Measurements from ENCODE around the gene SARS1. TPM values are rescaled to one million over a fixed set of nuclear protein-coding genes. Genes with fewer than 3 reads are reported as not detected.

The SARS1 gene
- polyA plus RNA-seq, 1 of the 3 experiments (the other 2 are of a cell fraction): 98.3 TPM

DNA sequence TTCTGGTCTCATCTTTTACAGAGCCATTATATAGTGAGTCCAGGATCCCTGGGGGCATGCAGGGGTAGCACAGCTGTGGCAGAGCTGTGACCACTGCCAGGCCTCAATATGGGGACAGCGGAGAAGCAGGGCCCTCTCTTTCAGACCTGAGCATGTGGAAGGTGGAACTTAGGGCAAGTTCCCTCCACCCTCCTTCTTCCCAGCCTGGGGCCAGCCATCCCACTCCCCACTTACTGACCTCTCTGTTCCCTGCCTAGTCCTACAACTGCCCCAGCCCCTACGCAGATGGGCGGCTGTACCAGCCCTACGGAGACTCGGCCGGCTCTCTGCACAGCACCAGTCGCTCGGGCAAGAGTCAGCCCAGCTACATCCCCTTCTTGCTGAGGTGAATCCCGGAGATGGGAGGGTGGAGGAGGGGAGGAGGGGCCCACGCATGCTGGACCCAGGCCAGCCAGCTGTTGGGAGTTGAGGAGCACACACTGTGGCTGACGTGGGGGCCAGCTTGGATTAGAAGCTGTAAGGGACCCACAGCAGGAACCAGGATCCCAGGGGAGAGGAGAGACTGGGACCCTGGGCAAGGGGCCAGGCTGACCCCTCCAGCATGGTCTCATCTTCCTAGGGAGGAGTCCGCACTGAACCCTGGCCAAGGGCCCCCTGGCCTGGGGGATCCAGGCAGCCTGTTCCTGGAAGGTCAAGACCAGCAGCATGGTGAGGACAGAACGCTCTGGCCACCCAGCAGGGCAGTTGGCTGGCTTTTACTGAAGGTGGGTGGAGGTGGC lies 58.5 kb downstream of the SARS1 start:
- H3K36me3 ChIP-seq (replicated peaks in 1 of 2; ENCODE audit: control insufficient read depth in 1 of 2, insufficient read depth in 2 of 2, low read length in 1 of 2): no peaks in the 10 kb centered on the region
- 94% methylated on average over 9 of the region's 13 CpGs for WGBS (ENCODE audit: low lambda C conversion rate)
- H3F3A ChIP-seq (replicated peaks; ENCODE audit: insufficient read depth): peaks cover 8% of the 10 kb centered on the region
- CTCF ChIA-PET: interaction anchor here (1.9 kb wide), 1 partner anchor 127 kb away, joined by 6 read pairs; no protein-coding TSS in a partner anchor
- H3K79me2 ChIP-seq (ENCODE audit: insufficient read depth): no peaks in the 10 kb centered on the region
- H4K20me1 ChIP-seq (ENCODE audit: insufficient read depth): no peaks in the 10 kb centered on the region
- H3K9me2 ChIP-seq: no peaks in the 10 kb centered on the region
- no peaks in the 10 kb centered on the region for H3K9me3 ChIP-seq
- H2AFZ ChIP-seq (ENCODE audit: low read depth): no peak overlapping the region
- DNase-seq: no peak
- H3K4me2 ChIP-seq: no peak overlapping the region
- no peak overlapping the region for H3K9ac ChIP-seq
- POLR2A ChIA-PET: no interaction called here
- H3K27me3 ChIP-seq (ENCODE audit: insufficient read depth): no peaks in the 10 kb centered on the region
- no peak overlapping the region for H3K4me3 ChIP-seq (ENCODE audit: low read depth in 2 of 2, low read length in 1 of 2)
- TF ChIP-seq, protein P1, sequence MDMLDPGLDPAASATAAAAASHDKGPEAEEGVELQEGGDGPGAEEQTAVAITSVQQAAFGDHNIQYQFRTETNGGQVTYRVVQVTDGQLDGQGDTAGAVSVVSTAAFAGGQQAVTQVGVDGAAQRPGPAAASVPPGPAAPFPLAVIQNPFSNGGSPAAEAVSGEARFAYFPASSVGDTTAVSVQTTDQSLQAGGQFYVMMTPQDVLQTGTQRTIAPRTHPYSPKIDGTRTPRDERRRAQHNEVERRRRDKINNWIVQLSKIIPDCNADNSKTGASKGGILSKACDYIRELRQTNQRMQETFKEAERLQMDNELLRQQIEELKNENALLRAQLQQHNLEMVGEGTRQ (IDR thresholded peaks at IDR 0.05; ENCODE audit: borderline replicate concordance, low read depth, low read length): no peak
- TF ChIP-seq FOXJ3 (CRISPR knock-in tag; IDR thresholded peaks at IDR 0.05) (no peak), RFX5 (IDR thresholded peaks at IDR 0.05; ENCODE audit: low read length) (no peak)
- H3K4me1 ChIP-seq (ENCODE audit: control insufficient read depth in 1 of 2, insufficient read depth in 2 of 2, low read depth in 1 of 2, low read length in 1 of 2): peaks cover 15 to 19% of the 10 kb centered on the region in 2 experiments
- H3K27ac ChIP-seq (ENCODE audit: low read depth in 2 of 2, low read length in 1 of 2): no peak overlapping the region

DNA sequence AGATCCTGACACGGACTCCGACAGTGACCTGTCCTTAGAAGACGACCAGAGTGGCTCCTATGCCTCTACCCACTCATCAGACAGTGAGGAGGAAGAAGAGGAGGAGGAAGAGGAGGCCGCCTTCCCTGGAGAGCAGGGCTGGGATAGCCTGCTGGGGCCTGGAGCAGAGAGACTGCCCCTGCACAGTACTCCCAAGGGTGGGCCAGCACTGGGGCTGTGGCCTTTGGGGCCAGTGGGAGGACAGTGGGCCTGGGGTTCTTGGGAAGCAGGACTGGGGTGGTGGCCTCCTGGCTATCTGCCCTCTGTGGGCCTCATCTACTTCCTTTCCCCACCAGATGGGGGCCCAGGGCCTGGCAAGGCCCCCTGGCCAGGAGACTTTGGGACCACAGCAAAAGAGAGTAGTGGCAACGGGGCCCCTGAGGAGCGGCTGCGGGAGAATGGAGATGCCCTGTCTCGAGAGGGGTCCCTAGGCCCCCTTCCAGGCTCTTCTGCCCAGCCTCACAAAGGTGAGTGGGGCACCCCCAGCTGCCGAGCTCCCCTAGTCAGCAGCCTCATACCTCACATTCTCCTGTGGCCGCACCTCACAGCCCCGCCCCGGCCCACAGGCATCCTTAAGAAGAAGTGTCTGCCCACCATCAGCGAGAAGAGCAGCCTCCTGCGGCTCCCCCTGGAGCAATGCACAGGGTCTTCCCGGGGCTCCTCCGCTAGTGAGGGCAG lies 59.3 kb downstream of the SARS1 start:
- Histone ChIP-seq H2AFZ (ENCODE audit: low read depth) (no peak overlapping the region), H3K9me3 (no peaks in the 10 kb centered on the region), H3K36me3 (replicated peaks in 1 of 2; ENCODE audit: control insufficient read depth in 1 of 2, insufficient read depth in 2 of 2, low read length in 1 of 2) (no peaks in the 10 kb centered on the region), H3F3A (replicated peaks; ENCODE audit: insufficient read depth) (peaks cover 8% of the 10 kb centered on the region), H3K9ac (no peak overlapping the region), H3K4me2 (no peak overlapping the region), H4K20me1 (ENCODE audit: insufficient read depth) (no peaks in the 10 kb centered on the region), H3K27ac (ENCODE audit: low read depth in 2 of 2, low read length in 1 of 2) (no peak overlapping the region), H3K4me1 (ENCODE audit: control insufficient read depth in 1 of 2, insufficient read depth in 2 of 2, low read depth in 1 of 2, low read length in 1 of 2) (peaks cover 15 to 25% of the 10 kb centered on the region in 2 experiments), H3K4me3 (ENCODE audit: low read depth in 2 of 2, low read length in 1 of 2) (no peak overlapping the region), H3K27me3 (ENCODE audit: insufficient read depth) (no peaks in the 10 kb centered on the region), H3K79me2 (ENCODE audit: insufficient read depth) (no peaks in the 10 kb centered on the region), H3K9me2 (no peaks in the 10 kb centered on the region)
- WGBS (ENCODE audit: low lambda C conversion rate): 100% methylated on average over 2 of the region's 16 CpGs
- no peak for DNase-seq
- ChIA-PET CTCF (interaction anchor here (1.0 to 1.6 kb wide), 2 partner anchors 9 to 126 kb away, joined by 5 read pairs; no protein-coding TSS in a partner anchor), POLR2A (no interaction called here)
- TF ChIP-seq MXI1 (IDR thresholded peaks at IDR 0.05; ENCODE audit: low read depth, low read length): no peak
- TF ChIP-seq REST (IDR thresholded peaks at IDR 0.05; ENCODE audit: low read depth, low read length): no peak
- no peak for TF ChIP-seq RAD21 (IDR thresholded peaks at IDR 0.05; ENCODE audit: low read length)
- TF ChIP-seq PBX3 (IDR thresholded peaks at IDR 0.05): no peak
- no peak for TF ChIP-seq NFIC (IDR thresholded peaks at IDR 0.05; ENCODE audit: borderline replicate concordance)
- TF ChIP-seq SMC3 (IDR thresholded peaks at IDR 0.05; ENCODE audit: low read depth, low read length): no peak
- no peak for TF ChIP-seq ELF1 (IDR thresholded peaks at IDR 0.05)
- TF ChIP-seq FOSL2 (IDR thresholded peaks at IDR 0.05; ENCODE audit: borderline replicate concordance, low read depth): no peak
- TF ChIP-seq POLR2AphosphoS5 (IDR thresholded peaks at IDR 0.05; ENCODE audit: low read depth, low read length): no peak
- TF ChIP-seq, protein P1 (IDR thresholded peaks at IDR 0.05; ENCODE audit: borderline replicate concordance, low read depth, low read length): no peak
- TF ChIP-seq MEF2A (IDR thresholded peaks at IDR 0.05; ENCODE audit: borderline replicate concordance, low read depth): no peak
- TF ChIP-seq GATA2 (CRISPR knock-in tag; IDR thresholded peaks at IDR 0.05): no peak
- TF ChIP-seq FOXM1 (IDR thresholded peaks at IDR 0.05; ENCODE audit: low read depth): no peak
